ENCODE measurements around the gene UGT2B11. TPM values are rescaled to one million over a fixed set of nuclear protein-coding genes. Genes with fewer than 3 reads are reported as not detected.

UGT2B11 gene
- total RNA-seq, 1 donor from 2014 or later: not detected

- H3K4me3 ChIP-seq (ENCODE audit: low read depth, low read length): no peak overlapping the region
- no peak for DNase-seq (ENCODE audit: low read depth)
- TF ChIP-seq CTCF (IDR thresholded peaks at IDR 0.05; ENCODE audit: insufficient read depth, low read length, poor library complexity, severe bottlenecking): no peak
- H3K27me3 ChIP-seq (ENCODE audit: control insufficient read depth, insufficient read depth, low read length): no peaks in the 10 kb centered on the region
- H3K36me3 ChIP-seq (ENCODE audit: control insufficient read depth, insufficient read depth, low read length): no peaks in the 10 kb centered on the region
Observed at GRCh38 chr4:69154021-69154420, 60.5 kb downstream of the UGT2B11 start.

Other genes with a start within 250 kb of the UGT2B11 start
- 42.7 and 45.9 TPM in 2 replicates for gene UGT2B7, start 118.3 kb downstream of the UGT2B11 start, total RNA-seq
- not detected in 2 replicates for gene UGT2B28, start 65.7 kb upstream of the UGT2B11 start, total RNA-seq

Data from kidney epithelial cell (primary cell).